K562 (cell line): ENCODE measurements around the gene HDAC1. TPM values are rescaled to one million over a fixed set of nuclear protein-coding genes. Genes with fewer than 3 reads are reported as not detected.
A peak's percentile ranks its signal among the peaks of the same experiment; 100 is the strongest.

ENCODE experiments used
- ARNT ChIP-seq, 2 experiments: fragments of 450-650 bp; IDR thresholded peaks; 2 replicates each; pipeline ENCODE4 v1.6.1; 2016; ENCODE audit warnings: mild to moderate bottlenecking in 1 of 2
- CHD2 ChIP-seq: IDR thresholded peaks from 2 replicates; pipeline ENCODE4 v1.6.1; 2011; ENCODE audit warnings: low read depth, low read length
- CREB3 ChIP-seq: fragments of 450-650 bp; conservative IDR thresholded peaks from 2 replicates; pipeline ENCODE4 v1.6.1; 2016; ENCODE audit warnings: missing genetic modification characterization, low read depth, mild to moderate bottlenecking, missing compliant biosample characterization, moderate library complexity
- GTF2A2 ChIP-seq: IDR thresholded peaks from 2 replicates; pipeline ENCODE4 v1.6.1; 2016; ENCODE audit warnings: mild to moderate bottlenecking, missing genetic modification characterization, missing compliant biosample characterization
- HDAC6 ChIP-seq: IDR thresholded peaks from 2 replicates; pipeline ENCODE4 v1.6.1; 2012; ENCODE audit warnings: low read depth, mild to moderate bottlenecking, control low read depth, inconsistent platforms, low read length, moderate library complexity
- HNRNPUL1 ChIP-seq: fragments of 200-400 bp; formaldehyde crosslinking; IDR thresholded peaks from 2 replicates; pipeline ENCODE4 v1.6.1; 2017; ENCODE audit warnings: low read length
- JUN ChIP-seq, 2 experiments: sonication (generic) in 1 of 2; formaldehyde crosslinking in 1 of 2; IDR thresholded peaks; 2 replicates each; pipeline versions ENCODE4 v1.6.1 to v1.8.0; 2012 to 2022; ENCODE audit warnings: borderline replicate concordance in 2 of 2, mild to moderate bottlenecking in 2 of 2, improper control_type of control experiment in 1 of 2, low read depth in 1 of 2, low read length in 1 of 2, missing genetic modification reagents in 1 of 2
- MLLT1 ChIP-seq, 2 experiments: fragments of 450-650 bp; IDR thresholded peaks; 2 replicates each; pipeline ENCODE4 v1.6.1; 2016
- MNT ChIP-seq, 2 experiments: fragments of 450-650 bp; conservative IDR thresholded peaks; 2 replicates each; pipeline ENCODE4 v1.6.1; 2017; ENCODE audit warnings: mild to moderate bottlenecking in 2 of 2, moderate library complexity in 2 of 2
- PRDM10 ChIP-seq: fragments of 450-650 bp; IDR thresholded peaks from 2 replicates; pipeline ENCODE4 v1.6.1; 2018; ENCODE audit not compliant: partially characterized antibody
- RB1 ChIP-seq: fragments of 450-650 bp; IDR thresholded peaks from 2 replicates; pipeline ENCODE4 v1.6.1; 2017; ENCODE audit warnings: low read depth, mild to moderate bottlenecking
- RBM34 ChIP-seq: fragments of 200-400 bp; formaldehyde crosslinking; IDR thresholded peaks from 2 replicates; pipeline ENCODE4 v1.6.1; 2018; ENCODE audit warnings: low read length, borderline replicate concordance; ENCODE audit not compliant: insufficient read depth
- SP1 ChIP-seq: sonication (generic); formaldehyde crosslinking; IDR thresholded peaks from 2 replicates; pipeline ENCODE4 v1.8.1; 2022; ENCODE audit warnings: mild to moderate bottlenecking, missing genetic modification reagents
- WHSC1 ChIP-seq: IDR thresholded peaks from one replicate; pipeline ENCODE4 v1.6.1; 2012; ENCODE audit warnings: low read length, control low read depth, inconsistent platforms
- ZNF165 ChIP-seq: fragments of 250-450 bp; sonication (Bioruptor Pico); IDR thresholded peaks from 2 replicates; pipeline ENCODE4 v1.4.0; 2020; ENCODE audit warnings: borderline replicate concordance
- ZNF175 ChIP-seq: fragments of 200-800 bp; sonication (Bioruptor generic); IDR thresholded peaks from 2 replicates; pipeline ENCODE4 v1.6.1; 2016; ENCODE audit warnings: low read depth, mild to moderate bottlenecking, missing genetic modification characterization, missing compliant biosample characterization
- ZNF232 ChIP-seq: sonication (generic); formaldehyde crosslinking; IDR thresholded peaks from 2 replicates; pipeline ENCODE4 v1.8.0; 2022; ENCODE audit warnings: mild to moderate bottlenecking, missing genetic modification reagents
- ZNF263 ChIP-seq: sonication (generic); formaldehyde crosslinking; IDR thresholded peaks from 2 replicates; pipeline ENCODE4 v1.8.0; 2022; ENCODE audit warnings: mild to moderate bottlenecking, missing genetic modification reagents, borderline replicate concordance
- ZNF79 ChIP-seq: fragments of 250-450 bp; sonication (Bioruptor Pico); IDR thresholded peaks from 2 replicates; pipeline ENCODE4 v1.4.0; 2020; ENCODE audit warnings: low read depth, mild to moderate bottlenecking, moderate library complexity
- polyA plus RNA-seq, 8 experiments: library from polyadenylated mRNA; depleted of rRNA in 4 of 8; stranded (reverse) in 5 of 8; unstranded in 3 of 8; fragments of >200 nt; fragmentation: Nextera tagmentation in 2 of 8; fragmentation: Illumina TruSeq in 1 of 8; extraction: Ambion mirVana in 2 of 8; extraction: Trizol in 1 of 8; gene quantifications; 2 replicates each; pipeline versions ENCODE4 v1.2.1 to v1.2.3, GENCODE V29; 2011 to 2014; ENCODE audit warnings: inconsistent platforms in 1 of 8, missing spikeins in 1 of 8
- total RNA-seq, 7 experiments: library from RNA; depleted of rRNA in 6 of 7; stranded (reverse); fragments of >200 nt in 6 of 7; fragmentation: Illumina TruSeq in 2 of 7; extraction: Trizol in 2 of 7; gene quantifications; 2 replicates each; pipeline versions ENCODE4 v1.2.1 to v1.2.3, GENCODE V29; 2011 to 2021; ENCODE audit warnings: low replicate concordance in 1 of 7

The HDAC1 gene
- total and polyA plus RNA-seq, 9 of the 15 experiments (the other 6 are each of a cell fraction or from before 2014, with no cell fraction given): 169 to 384 (median 193) TPM

- TF ChIP-seq RB1 (peak; percentile 95), GTF2A2 (tag) (no peak), SP1 (CRISPR knock-in tag) (peak; percentile 72), ZNF175 (CRISPR knock-in tag) (no peak), HNRNPUL1 (no peak), ZNF263 (CRISPR knock-in tag) (peak; percentile 60; the same call in 1 of the 2 replicates), RBM34 (no peak), HDAC6 (no peak), ARNT (IDR thresholded peaks at IDR 0.05) (0 out of 4 replicates have a peak, but pooled peaks of 1 of the 2 experiments have one; percentile 54), CHD2 (0 out of 2 replicates have a peak, but pooled peaks have one; percentile 32), ZNF165 (CRISPR knock-in tag) (no peak), CREB3 (tag) (no peak), WHSC1 (no peak), MNT (conservative IDR thresholded peaks at IDR 0.05) (no peak; a peak in 1 of 4 replicates), MLLT1 (IDR thresholded peaks at IDR 0.05) (no peak), JUN (IDR thresholded peaks at IDR 0.05; ENCODE audit: borderline replicate concordance, low read depth, low read length) (peak; percentile 46; the same call in 1 of the 2 replicates), JUN (CRISPR knock-in tag; IDR thresholded peaks at IDR 0.05; ENCODE audit: borderline replicate concordance) (no peak), ZNF79 (CRISPR knock-in tag) (no peak), ZNF232 (CRISPR knock-in tag) (no peak), PRDM10 (peak; percentile 16)
Observed at GRCh38 chr1:32247983-32248889, 43.6 kb upstream of the HDAC1 start (continued).
